H9 (cell line): ENCODE data around the gene MIER1. TPM values are rescaled to one million over a fixed set of nuclear protein-coding genes. Genes with fewer than 3 reads are reported as not detected.

ENCODE experiments used
- DNase-seq: peaks from one replicate; pipeline ENCODE4 v3.0.0-alpha.2; 2017
- H2AFZ ChIP-seq: one replicate; pipeline ENCODE4 v1.6.1; 2013; ENCODE audit warnings: mild to moderate bottlenecking, low read length, control low read depth, moderate library complexity
- H2AK5ac ChIP-seq: 2 replicates; pipeline ENCODE4 v1.6.1; 2013; ENCODE audit warnings: low read length, control low read depth, mixed read lengths; ENCODE audit not compliant: insufficient read length
- H2BK120ac ChIP-seq: one replicate; pipeline ENCODE4 v1.6.1; 2013; ENCODE audit warnings: low read depth, mild to moderate bottlenecking, low read length, control low read depth, inconsistent platforms; ENCODE audit not compliant: poor library complexity, severe bottlenecking
- H2BK12ac ChIP-seq: 2 replicates; pipeline ENCODE4 v1.6.1; 2013; ENCODE audit warnings: low read length, control low read depth, mixed read lengths, low read depth; ENCODE audit not compliant: insufficient read length
- H2BK15ac ChIP-seq: 2 replicates; pipeline ENCODE4 v1.6.1; 2013; ENCODE audit warnings: low read depth, low read length, control low read depth
- H2BK20ac ChIP-seq: one replicate; pipeline ENCODE4 v1.6.1; 2013; ENCODE audit warnings: low read depth, mild to moderate bottlenecking, low read length, control low read depth, inconsistent platforms; ENCODE audit not compliant: poor library complexity, severe bottlenecking
- H2BK5ac ChIP-seq: 2 replicates; pipeline ENCODE4 v1.6.1; 2013; ENCODE audit warnings: low read length, control low read depth, mixed read lengths; ENCODE audit not compliant: insufficient read length
- H3K14ac ChIP-seq: 2 replicates; pipeline ENCODE4 v1.6.1; 2013; ENCODE audit warnings: low read length, control low read depth; ENCODE audit not compliant: insufficient read depth
- H3K18ac ChIP-seq: 2 replicates; pipeline ENCODE4 v1.6.1; 2013; ENCODE audit warnings: low read depth, mild to moderate bottlenecking, mixed read lengths, low read length, control low read depth; ENCODE audit not compliant: insufficient read length
- H3K23ac ChIP-seq: 2 replicates; pipeline ENCODE4 v1.6.1; 2013; ENCODE audit warnings: low read length, control low read depth, mixed read lengths, low read depth; ENCODE audit not compliant: insufficient read length
- H3K23me2 ChIP-seq: 2 replicates; pipeline ENCODE4 v1.6.1; 2013; ENCODE audit warnings: low read depth, mild to moderate bottlenecking, mixed read lengths, low read length, control low read depth; ENCODE audit not compliant: insufficient read length, poor library complexity, severe bottlenecking
- H3K27ac ChIP-seq: 2 replicates; pipeline ENCODE4 v1.5.1; 2013; ENCODE audit warnings: low read length, control low read depth, mixed read lengths, low read depth; ENCODE audit not compliant: insufficient read length
- H3K27me3 ChIP-seq: 2 replicates; pipeline ENCODE4 v1.6.1; 2013; ENCODE audit warnings: low read length, control low read depth, inconsistent platforms; ENCODE audit not compliant: insufficient read depth
- H3K4ac ChIP-seq: 2 replicates; pipeline ENCODE4 v1.6.1; 2013; ENCODE audit warnings: low read depth, mild to moderate bottlenecking, control low read depth, inconsistent platforms, low read length, moderate library complexity
- H3K4me1 ChIP-seq: 2 replicates; pipeline ENCODE4 v1.6.1; 2013; ENCODE audit warnings: low read length, control low read depth, inconsistent platforms; ENCODE audit not compliant: insufficient read depth
- H3K4me2 ChIP-seq: 2 replicates; pipeline ENCODE4 v1.6.1; 2013; ENCODE audit warnings: low read length, control low read depth, mixed read lengths; ENCODE audit not compliant: insufficient read length, insufficient read depth
- H3K56ac ChIP-seq: 2 replicates; pipeline ENCODE4 v1.6.1; 2013; ENCODE audit warnings: low read depth, mild to moderate bottlenecking, mixed read lengths, low read length, control low read depth; ENCODE audit not compliant: insufficient read length
- H3K79me1 ChIP-seq: 2 replicates; pipeline ENCODE4 v1.6.1; 2013; ENCODE audit warnings: low read depth, mild to moderate bottlenecking, moderate library complexity, low read length, control low read depth, inconsistent platforms; ENCODE audit not compliant: insufficient read depth, poor library complexity, severe bottlenecking
- H3K79me2 ChIP-seq: 2 replicates; pipeline ENCODE4 v1.6.1; 2013; ENCODE audit warnings: low read length, control low read depth, inconsistent platforms; ENCODE audit not compliant: insufficient read depth
- H3K9ac ChIP-seq: 2 replicates; pipeline ENCODE4 v1.6.1; 2013; ENCODE audit warnings: low read length, control low read depth, mixed read lengths; ENCODE audit not compliant: insufficient read length; ENCODE audit errors: extremely low read depth
- H3K9me3 ChIP-seq: one replicate; pipeline ENCODE4 v1.6.1; 2013; ENCODE audit warnings: low read depth, low read length, inconsistent platforms; ENCODE audit not compliant: control insufficient read depth
- H3T11ph ChIP-seq: one replicate; pipeline ENCODE4 v1.6.1; 2013; ENCODE audit warnings: mild to moderate bottlenecking, low read length, control low read depth, inconsistent platforms
- H4K20me1 ChIP-seq: one replicate; pipeline ENCODE4 v1.6.1; 2013; ENCODE audit not compliant: control insufficient read depth, insufficient read length, insufficient read depth
- H4K5ac ChIP-seq: 2 replicates; pipeline ENCODE4 v1.6.1; 2013; ENCODE audit warnings: low read depth, mild to moderate bottlenecking, mixed read lengths, low read length, control low read depth; ENCODE audit not compliant: insufficient read length
- H4K8ac ChIP-seq: replicated peaks from 2 replicates; pipeline ENCODE4 v1.6.1; 2013; ENCODE audit warnings: low read length, control low read depth, mixed read lengths, low read depth; ENCODE audit not compliant: insufficient read length
- H4K91ac ChIP-seq: 2 replicates; pipeline ENCODE4 v1.6.1; 2013; ENCODE audit warnings: low read depth, mild to moderate bottlenecking, moderate library complexity, mixed read lengths, low read length, control low read depth; ENCODE audit not compliant: insufficient read length
- H3K27ac Mint-ChIP-seq, 3 experiments: 2 replicates in 2 of 3; 3 replicates in 1 of 3; pipeline ENCODE4 v1.8.0; 2020 to 2021; ENCODE audit warnings: mixed read lengths in 3 of 3, mild to moderate bottlenecking in 1 of 3, moderate library complexity in 1 of 3
- H3K27me3 Mint-ChIP-seq: 2 replicates; pipeline ENCODE4 v1.8.0; 2021; ENCODE audit warnings: low read depth, mild to moderate bottlenecking, moderate library complexity, mixed read lengths
- H3K36me3 Mint-ChIP-seq, 3 experiments: 2 replicates in 2 of 3; 3 replicates in 1 of 3; pipeline ENCODE4 v1.8.0; 2020 to 2021; ENCODE audit warnings: low read depth in 3 of 3, mixed read lengths in 3 of 3; ENCODE audit not compliant: insufficient read depth in 1 of 3
- H3K4me1 Mint-ChIP-seq, 2 experiments: 2 replicates each; pipeline ENCODE4 v1.8.0; 2020; ENCODE audit warnings: mixed read lengths in 2 of 2
- H3K4me3 Mint-ChIP-seq, 2 experiments: 2 replicates in 1 of 2; 3 replicates in 1 of 2; pipeline ENCODE4 v1.8.0; 2020 to 2021; ENCODE audit warnings: mild to moderate bottlenecking in 2 of 2, mixed read lengths in 2 of 2, moderate library complexity in 1 of 2
- H3K9me3 Mint-ChIP-seq, 2 experiments: 2 replicates in 1 of 2; 3 replicates in 1 of 2; pipeline ENCODE4 v1.8.0; 2020; ENCODE audit warnings: mild to moderate bottlenecking in 2 of 2, mixed read lengths in 2 of 2, moderate library complexity in 1 of 2
- CTCF ChIP-seq: fragments of 200-600 bp; sonication (generic); conservative IDR thresholded peaks from 3 replicates; pipeline ENCODE4 v1.8.0; 2021; ENCODE audit warnings: antibody characterized with exemption, mild to moderate bottlenecking
- WGBS: extraction: QIAGEN DNeasy Blood & Tissue Kit; methylation state at CpG from one replicate; pipeline ENCODE4 v1.1.7; 2013; ENCODE audit warnings: missing lambda C conversion rate, low lambda C conversion rate, mixed read lengths; ENCODE audit not compliant: insufficient read length; ENCODE audit errors: extremely low coverage; 5-methylcytosine and 5-hydroxymethylcytosine counted together
- total RNA-seq: library from RNA; stranded (reverse); gene quantifications from 2 replicates; pipeline ENCODE4 v1.2.1, GENCODE V29; 2021

MIER1 gene
- total RNA-seq, 1 experiment from 2014 or later, result 28.5 TPM

DNA sequence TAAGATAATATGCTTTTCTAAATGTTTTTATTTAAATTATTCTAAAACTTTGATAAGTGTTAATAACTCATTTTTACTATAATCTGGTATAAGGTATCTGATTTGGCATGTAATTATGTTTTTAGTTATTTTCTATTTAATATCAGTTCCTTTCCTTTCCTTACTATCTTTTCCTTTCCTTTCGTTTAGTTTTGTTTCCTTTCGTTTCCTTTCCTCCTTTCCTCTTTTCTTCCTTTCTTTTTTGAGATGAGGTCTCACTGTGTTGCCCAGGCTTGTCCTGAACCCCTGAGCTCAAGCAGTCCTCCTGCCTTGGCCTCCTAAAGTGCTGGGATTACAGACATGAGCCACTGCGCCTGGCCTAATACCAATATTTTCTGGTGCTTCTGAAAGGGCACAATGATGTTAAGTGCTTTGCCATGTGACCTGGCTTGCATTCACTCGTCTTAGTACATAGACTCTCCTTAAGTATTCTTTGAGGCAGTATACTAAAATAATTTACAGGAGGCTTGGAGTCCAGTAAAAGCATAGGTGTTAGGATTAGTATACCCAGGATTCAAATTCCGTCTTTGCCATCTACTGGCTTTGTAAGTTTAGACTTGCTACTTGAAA is 18.7 kb downstream of the MIER1 start:
- Mint-ChIP-seq H3K27ac (peak overlapping the region; percentile 16 to 91 (median 22); a peak in 3 of 7 replicates), H3K9me3 (no peaks in the 10 kb centered on the region), H3K4me1 (peaks cover 9 to 13% of the 10 kb centered on the region in 2 experiments), H3K4me3 (no peak overlapping the region), H3K36me3 (peaks cover 8 to 29% (median 21%) of the 10 kb centered on the region in 3 experiments; a peak in 6 of 7 replicates), H3K27me3 (no peaks in the 10 kb centered on the region)
- no peak for DNase-seq
- no peak for TF ChIP-seq CTCF
- H3K23ac ChIP-seq, result no peak overlapping the region
- no peak overlapping the region for H3K9ac ChIP-seq
- no peak overlapping the region for H3K56ac ChIP-seq
- H2BK15ac ChIP-seq, result no peak overlapping the region
- no peak overlapping the region for H2BK120ac ChIP-seq
- WGBS, result no CpG with 5 or more reads among the region's 5 CpGs
- no peak overlapping the region for H3K4me2 ChIP-seq
- H3K27ac ChIP-seq, result no peak overlapping the region
- peaks cover 2% of the 10 kb centered on the region for H3K79me1 ChIP-seq
- no peak overlapping the region for H4K5ac ChIP-seq
- H3K18ac ChIP-seq, result no peak overlapping the region
- no peaks in the 10 kb centered on the region for H4K20me1 ChIP-seq
- H3K9me3 ChIP-seq, result no peaks in the 10 kb centered on the region
- H2BK5ac ChIP-seq, result no peak overlapping the region
- H2AK5ac ChIP-seq, result no peak overlapping the region
- H2AFZ ChIP-seq, result no peak overlapping the region
- peaks cover 2% of the 10 kb centered on the region; the same call in 1 of the 2 replicates for H3K79me2 ChIP-seq
- no peak overlapping the region for H2BK20ac ChIP-seq
- no peak overlapping the region for H3K14ac ChIP-seq
- no peak overlapping the region for H4K91ac ChIP-seq
- H3K23me2 ChIP-seq, result no peaks in the 10 kb centered on the region
- H3K27me3 ChIP-seq, result no peaks in the 10 kb centered on the region
- no peak overlapping the region for H3T11ph ChIP-seq
- no peak overlapping the region for H4K8ac ChIP-seq
- no peaks in the 10 kb centered on the region for H3K4me1 ChIP-seq
- H3K4ac ChIP-seq, result no peak overlapping the region
- no peak overlapping the region for H2BK12ac ChIP-seq
